HEK293 (cell line): ENCODE results near the gene PANK4.

ENCODE experiments used
- CTCF ChIA-PET: fragments of 350-600 bp; formaldehyde crosslinking; extraction: SDS; loops from one replicate; lab custom pipeline; 2021; ENCODE audit warnings: antibody characterized with exemption; lab: Yijun Ruan, JAX
- POLR2A ChIA-PET: fragments of 300-600 bp; formaldehyde crosslinking; extraction: SDS; loops from one replicate; lab custom pipeline; 2020; ENCODE audit warnings: antibody characterized with exemption, inconsistent platforms; lab: Yijun Ruan, JAX
- H3K27ac ChIP-seq: fragments of 200-500 bp; sonication (Bioruptor generic); 2 replicates; pipeline ENCODE4 v1.5.1; 2014; ENCODE audit warnings: low read depth, low read length, control low read depth, inconsistent platforms; ENCODE audit errors: extremely low read depth
- H3K36me3 ChIP-seq, 2 experiments: fragments of 200-500 bp in 1 of 2; sonication (Bioruptor generic) in 1 of 2; 1 replicate in 1 of 2; 2 replicates in 1 of 2; pipeline ENCODE4 v1.5.1; 2014 to 2017; ENCODE audit warnings: inconsistent platforms in 2 of 2, low read length in 2 of 2; ENCODE audit not compliant: control insufficient read depth in 2 of 2, insufficient read depth in 1 of 2
- H3K4me1 ChIP-seq: fragments of 200-500 bp; sonication (Bioruptor generic); 2 replicates; pipeline ENCODE4 v1.5.1; 2014; ENCODE audit warnings: mild to moderate bottlenecking, low read length, inconsistent platforms; ENCODE audit not compliant: control insufficient read depth, insufficient read depth
- H3K4me3 ChIP-seq: 2 replicates; pipeline ENCODE4 v1.5.1; 2011; ENCODE audit warnings: low read depth, mild to moderate bottlenecking, control low read depth, low read length, moderate library complexity
- H3K9me3 ChIP-seq: fragments of 200-500 bp; sonication (Bioruptor generic); 2 replicates; pipeline ENCODE4 v1.5.1; 2014; ENCODE audit warnings: low read depth, low read length, inconsistent platforms; ENCODE audit not compliant: control insufficient read depth, insufficient read depth
- EGR2 ChIP-seq: fragments of 450-650 bp; formaldehyde crosslinking; IDR thresholded peaks from 2 replicates; pipeline ENCODE4 v1.5.1; 2016; ENCODE audit warnings: low read depth, missing biosample characterization, missing genetic modification characterization
- HIC1 ChIP-seq: fragments of 450-650 bp; formaldehyde crosslinking; IDR thresholded peaks from 2 replicates; pipeline ENCODE4 v1.5.1; 2016; ENCODE audit warnings: missing biosample characterization, missing genetic modification characterization
- HOXA7 ChIP-seq: sonication (generic); formaldehyde crosslinking; IDR thresholded peaks from 2 replicates; pipeline ENCODE4 v1.8.1; 2022; ENCODE audit warnings: missing genetic modification reagents, borderline replicate concordance
- KLF7 ChIP-seq: fragments of 450-650 bp; formaldehyde crosslinking; IDR thresholded peaks from 2 replicates; pipeline ENCODE4 v1.5.1; 2016; ENCODE audit warnings: missing biosample characterization, missing genetic modification characterization, borderline replicate concordance
- SCRT1 ChIP-seq: fragments of 450-650 bp; formaldehyde crosslinking; IDR thresholded peaks from 2 replicates; pipeline ENCODE4 v1.5.1; 2016; ENCODE audit warnings: missing biosample characterization, missing genetic modification characterization, borderline replicate concordance
- SCRT2 ChIP-seq: fragments of 450-650 bp; formaldehyde crosslinking; IDR thresholded peaks from 2 replicates; pipeline ENCODE4 v1.5.1; 2016; ENCODE audit warnings: missing biosample characterization, missing genetic modification characterization
- SP3 ChIP-seq: fragments of 450-650 bp; formaldehyde crosslinking; IDR thresholded peaks from 2 replicates; pipeline ENCODE4 v1.5.1; 2016; ENCODE audit warnings: missing biosample characterization, missing genetic modification characterization
- ZBTB26 ChIP-seq: fragments of 450-650 bp; formaldehyde crosslinking; optimal IDR thresholded peaks from 2 replicates; pipeline ENCODE3; 2016; ENCODE audit warnings: missing biosample characterization, mild to moderate bottlenecking, missing genetic modification characterization
- ZFHX2 ChIP-seq: fragments of 450-650 bp; formaldehyde crosslinking; conservative IDR thresholded peaks from 2 replicates; pipeline ENCODE4 v1.5.1; 2016; ENCODE audit warnings: missing biosample characterization, missing genetic modification characterization
- ZNF16 ChIP-seq: fragments of 450-650 bp; formaldehyde crosslinking; IDR thresholded peaks from 2 replicates; pipeline ENCODE4 v1.5.1; 2016; ENCODE audit warnings: low read depth, missing biosample characterization, missing genetic modification characterization
- ZNF214 ChIP-seq: fragments of 450-650 bp; formaldehyde crosslinking; IDR thresholded peaks from 2 replicates; pipeline ENCODE4 v1.5.1; 2017; ENCODE audit warnings: missing biosample characterization, mild to moderate bottlenecking, missing genetic modification characterization, borderline replicate concordance
- ZNF354C ChIP-seq: fragments of 450-650 bp; formaldehyde crosslinking; IDR thresholded peaks from 2 replicates; pipeline ENCODE4 v1.5.1; 2016; ENCODE audit warnings: missing biosample characterization, missing genetic modification characterization, low read depth, borderline replicate concordance
- ZNF37A ChIP-seq: fragments of 450-650 bp; IDR thresholded peaks from 2 replicates; pipeline ENCODE4 v1.5.1; 2018; ENCODE audit warnings: missing biosample characterization, missing genetic modification characterization
- ZNF549 ChIP-seq: fragments of 450-650 bp; IDR thresholded peaks from 2 replicates; pipeline ENCODE4 v1.5.1; 2018; ENCODE audit warnings: missing biosample characterization, missing genetic modification characterization, mild to moderate bottlenecking, inconsistent platforms, moderate library complexity
- ZNF571 ChIP-seq: fragments of 450-650 bp; formaldehyde crosslinking; IDR thresholded peaks from 2 replicates; pipeline ENCODE4 v1.5.0; 2017; ENCODE audit warnings: missing biosample characterization, missing genetic modification characterization
- ZNF585B ChIP-seq: fragments of 450-650 bp; formaldehyde crosslinking; IDR thresholded peaks from 2 replicates; pipeline ENCODE4 v1.5.1; 2016; ENCODE audit warnings: missing biosample characterization, missing genetic modification characterization
- ZNF624 ChIP-seq: fragments of 450-650 bp; formaldehyde crosslinking; IDR thresholded peaks from 2 replicates; pipeline ENCODE4 v1.5.1; 2017; ENCODE audit warnings: missing biosample characterization, missing genetic modification characterization
- ZNF701 ChIP-seq: fragments of 450-650 bp; formaldehyde crosslinking; IDR thresholded peaks from 2 replicates; pipeline ENCODE4 v1.5.1; 2016; ENCODE audit warnings: missing biosample characterization, missing genetic modification characterization
- ZNF791 ChIP-seq: fragments of 450-650 bp; formaldehyde crosslinking; IDR thresholded peaks from 2 replicates; pipeline ENCODE4 v1.5.1; 2016; ENCODE audit warnings: missing biosample characterization, missing genetic modification characterization
- TF ChIP-seq, protein P1 (sequence below): fragments of 450-650 bp; formaldehyde crosslinking; IDR thresholded peaks from 2 replicates; pipeline ENCODE4 v1.5.1; 2016; ENCODE audit warnings: missing biosample characterization, missing genetic modification characterization
- TF ChIP-seq, protein P2 (sequence below): fragments of 450-650 bp; formaldehyde crosslinking; IDR thresholded peaks from 2 replicates; pipeline ENCODE4 v1.5.1; 2016; ENCODE audit warnings: missing biosample characterization, missing genetic modification characterization
- TF ChIP-seq, protein P3 (sequence below): fragments of 450-650 bp; IDR thresholded peaks from 2 replicates; pipeline ENCODE4 v1.5.1; 2018; ENCODE audit warnings: missing biosample characterization, missing genetic modification characterization

The PANK4 gene

DNA sequence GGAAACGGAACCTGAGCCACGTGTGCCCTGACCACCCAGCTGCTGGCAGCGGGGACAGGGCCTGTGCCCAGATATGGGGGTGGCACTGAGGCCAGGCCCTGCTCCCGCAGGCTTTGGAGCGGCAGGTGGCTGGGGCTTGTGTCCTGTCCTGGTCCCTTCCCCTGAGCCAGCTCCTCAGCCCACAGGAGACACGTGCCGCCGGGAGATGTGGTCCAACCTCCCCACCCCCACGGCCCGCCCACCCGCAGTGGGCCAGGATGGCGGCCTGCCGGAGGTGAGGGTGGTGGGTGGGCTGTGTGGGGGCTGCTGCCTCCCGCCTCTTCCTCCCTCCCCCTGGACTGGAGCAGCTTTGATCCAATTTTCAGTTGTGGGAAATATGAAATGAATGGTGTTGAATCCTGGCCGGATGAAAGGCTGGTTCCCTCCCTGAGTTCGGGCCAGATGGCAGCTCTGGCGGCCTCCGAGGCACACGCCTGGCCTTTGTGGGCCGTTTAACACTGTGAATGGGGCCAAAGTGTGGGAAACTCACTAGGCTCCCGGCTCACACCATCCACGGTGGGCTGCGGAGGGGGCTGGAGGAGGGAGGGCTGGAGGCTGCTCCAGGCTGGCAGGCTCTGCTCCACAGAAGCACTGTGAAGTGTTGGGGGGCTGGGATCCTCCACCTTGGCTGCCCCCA lies 6.2 kb upstream of the PANK4 start:
- H3K9me3 ChIP-seq = no peaks in the 10 kb centered on the region
- no peak for TF ChIP-seq ZNF701 (tag by site-specific recombination)
- TF ChIP-seq HIC1 (tag by site-specific recombination) = no peak
- TF ChIP-seq SCRT2 (tag by site-specific recombination) = peak; percentile 95
- no peak for TF ChIP-seq ZNF16
- TF ChIP-seq KLF7 (tag by site-specific recombination) = no peak
- TF ChIP-seq ZNF37A (tag by site-specific recombination) = no peak
- no peak for TF ChIP-seq ZNF571 (tag by site-specific recombination)
- TF ChIP-seq SP3 (tag by site-specific recombination) = no peak
- no peak for TF ChIP-seq ZNF214
- TF ChIP-seq, protein P1, sequence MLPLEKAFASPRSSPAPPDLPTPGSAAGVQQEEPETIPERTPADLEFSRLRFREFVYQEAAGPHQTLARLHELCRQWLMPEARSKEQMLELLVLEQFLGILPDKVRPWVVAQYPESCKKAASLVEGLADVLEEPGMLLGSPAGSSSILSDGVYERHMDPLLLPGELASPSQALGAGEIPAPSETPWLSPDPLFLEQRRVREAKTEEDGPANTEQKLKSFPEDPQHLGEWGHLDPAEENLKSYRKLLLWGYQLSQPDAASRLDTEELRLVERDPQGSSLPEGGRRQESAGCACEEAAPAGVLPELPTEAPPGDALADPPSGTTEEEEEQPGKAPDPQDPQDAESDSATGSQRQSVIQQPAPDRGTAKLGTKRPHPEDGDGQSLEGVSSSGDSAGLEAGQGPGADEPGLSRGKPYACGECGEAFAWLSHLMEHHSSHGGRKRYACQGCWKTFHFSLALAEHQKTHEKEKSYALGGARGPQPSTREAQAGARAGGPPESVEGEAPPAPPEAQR (tag by site-specific recombination) = no peak
- TF ChIP-seq ZNF791 (tag by site-specific recombination) = no peak
- TF ChIP-seq, protein P2, sequence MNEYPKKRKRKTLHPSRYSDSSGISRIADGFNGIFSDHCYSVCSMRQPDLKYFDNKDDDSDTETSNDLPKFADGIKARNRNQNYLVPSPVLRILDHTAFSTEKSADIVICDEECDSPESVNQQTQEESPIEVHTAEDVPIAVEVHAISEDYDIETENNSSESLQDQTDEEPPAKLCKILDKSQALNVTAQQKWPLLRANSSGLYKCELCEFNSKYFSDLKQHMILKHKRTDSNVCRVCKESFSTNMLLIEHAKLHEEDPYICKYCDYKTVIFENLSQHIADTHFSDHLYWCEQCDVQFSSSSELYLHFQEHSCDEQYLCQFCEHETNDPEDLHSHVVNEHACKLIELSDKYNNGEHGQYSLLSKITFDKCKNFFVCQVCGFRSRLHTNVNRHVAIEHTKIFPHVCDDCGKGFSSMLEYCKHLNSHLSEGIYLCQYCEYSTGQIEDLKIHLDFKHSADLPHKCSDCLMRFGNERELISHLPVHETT = no peak
- peak; percentile 78 for TF ChIP-seq ZFHX2 (tag by site-specific recombination)
- TF ChIP-seq ZNF585B (tag by site-specific recombination) = no peak
- TF ChIP-seq SCRT1 = peak; percentile 75; the same call in 1 of the 2 replicates
- no peak for TF ChIP-seq ZBTB26 (tag by site-specific recombination)
- no peak for TF ChIP-seq ZNF624 (tag by site-specific recombination)
- TF ChIP-seq HOXA7 (CRISPR knock-in tag) = no peak
- peak; percentile 82 for TF ChIP-seq EGR2 (tag by site-specific recombination)
- TF ChIP-seq ZNF549 (tag by site-specific recombination) = no peak
- TF ChIP-seq, protein P3, sequence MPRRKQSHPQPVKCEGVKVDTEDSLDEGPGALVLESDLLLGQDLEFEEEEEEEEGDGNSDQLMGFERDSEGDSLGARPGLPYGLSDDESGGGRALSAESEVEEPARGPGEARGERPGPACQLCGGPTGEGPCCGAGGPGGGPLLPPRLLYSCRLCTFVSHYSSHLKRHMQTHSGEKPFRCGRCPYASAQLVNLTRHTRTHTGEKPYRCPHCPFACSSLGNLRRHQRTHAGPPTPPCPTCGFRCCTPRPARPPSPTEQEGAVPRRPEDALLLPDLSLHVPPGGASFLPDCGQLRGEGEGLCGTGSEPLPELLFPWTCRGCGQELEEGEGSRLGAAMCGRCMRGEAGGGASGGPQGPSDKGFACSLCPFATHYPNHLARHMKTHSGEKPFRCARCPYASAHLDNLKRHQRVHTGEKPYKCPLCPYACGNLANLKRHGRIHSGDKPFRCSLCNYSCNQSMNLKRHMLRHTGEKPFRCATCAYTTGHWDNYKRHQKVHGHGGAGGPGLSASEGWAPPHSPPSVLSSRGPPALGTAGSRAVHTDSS (tag by site-specific recombination) = no peak
- TF ChIP-seq ZNF354C (tag by site-specific recombination) = no peak
- H3K4me3 ChIP-seq = no peak overlapping the region
- POLR2A ChIA-PET = interaction anchor here (1.0 to 1.1 kb wide), 2 partner anchors 13 to 1157 kb away, joined by 3 to 4 read pairs; partner anchors contain the start of gene AURKAIP1
- no peaks in the 10 kb centered on the region for H3K4me1 ChIP-seq
- no peak overlapping the region for H3K27ac ChIP-seq
- H3K36me3 ChIP-seq = peaks cover 0 to 6% of the 10 kb centered on the region in 2 experiments; a peak in 1 of 3 replicates
- CTCF ChIA-PET = interaction anchor here (0.6 kb wide), 1 partner anchor 149 kb away, joined by 5 read pairs; no protein-coding TSS in a partner anchor
